Measurements from ENCODE around the gene SIVA1.

- TF ChIP-seq CTCF (IDR thresholded peaks at IDR 0.05) (no peak), ZFX (IDR thresholded peaks at IDR 0.05; ENCODE audit: borderline replicate concordance) (no peak)
These were observed 40.2 kb downstream of the SIVA1 start for GRCh38 chr14:104792945-104793702.

All from 22Rv1 (cell line).